WTC11 (cell line): ENCODE measurements around the gene PMF1. TPM values are rescaled to one million over a fixed set of nuclear protein-coding genes. Genes with fewer than 3 reads are reported as not detected.

ENCODE experiments used
- ATAC-seq: fragments of 200-7000 bp; cut with Tn5 transposase; 2 replicates; pipeline ENCODE4 v1.10.0; 2021; ENCODE audit warnings: mild to moderate bottlenecking, moderate library complexity
- CTCF ChIA-PET: fragments of 300-600 bp; sonication (Branson Sonifier 250); formaldehyde crosslinking; loops from one replicate; lab custom pipeline; 2021; ENCODE audit warnings: antibody characterized with exemption; lab: Charles Lee
- POLR2A ChIA-PET: fragments of 350-600 bp; sonication (Branson Sonifier 250); formaldehyde crosslinking; loops from one replicate; lab custom pipeline; 2021; ENCODE audit warnings: antibody characterized with exemption; lab: Charles Lee
- DNase-seq: peaks from one replicate; pipeline ENCODE4 v3.0.0; 2021; ENCODE audit warnings: low spot score
- H3K27ac Mint-ChIP-seq: 2 replicates; pipeline ENCODE4 v1.8.0; 2021; ENCODE audit warnings: mixed read lengths
- H3K27me3 Mint-ChIP-seq: 2 replicates; pipeline ENCODE4 v1.8.0; 2021; ENCODE audit warnings: low read depth, mild to moderate bottlenecking, moderate library complexity, mixed read lengths
- H3K36me3 Mint-ChIP-seq: 2 replicates; pipeline ENCODE4 v1.8.0; 2021; ENCODE audit warnings: mixed read lengths
- H3K4me1 Mint-ChIP-seq: 2 replicates; pipeline ENCODE4 v1.8.0; 2022; ENCODE audit warnings: mixed read lengths
- H3K4me3 Mint-ChIP-seq: 2 replicates; pipeline ENCODE4 v1.8.0; 2021; ENCODE audit warnings: mild to moderate bottlenecking, moderate library complexity, mixed read lengths
- H3K9me3 Mint-ChIP-seq: 2 replicates; pipeline ENCODE4 v1.8.0; 2021; ENCODE audit warnings: mixed read lengths
- ATF1 ChIP-seq: sonication (generic); formaldehyde crosslinking; IDR thresholded peaks from 2 replicates; pipeline ENCODE4 v1.8.1; 2023; ENCODE audit warnings: mild to moderate bottlenecking, moderate library complexity, missing genetic modification reagents
- CBFB ChIP-seq: sonication (generic); formaldehyde crosslinking; IDR thresholded peaks from 2 replicates; pipeline ENCODE4 v1.8.1; 2022; ENCODE audit warnings: mild to moderate bottlenecking, low read depth, missing genetic modification reagents
- CDX4 ChIP-seq: fragments of 250-450 bp; sonication (Bioruptor Pico); IDR thresholded peaks from 2 replicates; pipeline ENCODE4 v1.9.0; 2021; ENCODE audit warnings: moderate library complexity, mild to moderate bottlenecking, inconsistent platforms, borderline replicate concordance
- CREB1 ChIP-seq: sonication (generic); formaldehyde crosslinking; IDR thresholded peaks from 2 replicates; pipeline ENCODE4 v1.8.0; 2023; ENCODE audit warnings: mild to moderate bottlenecking, missing genetic modification reagents
- ERG ChIP-seq: fragments of 250-450 bp; sonication (Bioruptor Pico); IDR thresholded peaks from 2 replicates; pipeline ENCODE4 v1.8.0; 2021; ENCODE audit warnings: mild to moderate bottlenecking
- FOXP1 ChIP-seq: sonication (generic); formaldehyde crosslinking; IDR thresholded peaks from 2 replicates; pipeline ENCODE4 v1.8.0; 2022; ENCODE audit warnings: missing genetic modification reagents, mild to moderate bottlenecking, moderate library complexity, borderline replicate concordance
- JAZF1 ChIP-seq: fragments of 250-450 bp; sonication (Bioruptor Pico); IDR thresholded peaks from 2 replicates; pipeline ENCODE4 v1.9.0; 2021; ENCODE audit warnings: moderate library complexity, mild to moderate bottlenecking, inconsistent platforms
- KAT7 ChIP-seq: sonication (generic); formaldehyde crosslinking; IDR thresholded peaks from 2 replicates; pipeline ENCODE4 v1.8.1; 2023; ENCODE audit warnings: missing genetic modification reagents, mild to moderate bottlenecking, borderline replicate concordance
- NR2C2 ChIP-seq: sonication (generic); formaldehyde crosslinking; IDR thresholded peaks from 2 replicates; pipeline ENCODE4 v1.8.0; 2022; ENCODE audit warnings: mild to moderate bottlenecking, missing genetic modification reagents
- OVOL2 ChIP-seq: fragments of 250-450 bp; sonication (Bioruptor Pico); IDR thresholded peaks from 2 replicates; pipeline ENCODE4 v1.9.0; 2021; ENCODE audit warnings: mild to moderate bottlenecking, borderline replicate concordance
- PRDM15 ChIP-seq: sonication (generic); formaldehyde crosslinking; IDR thresholded peaks from 2 replicates; pipeline ENCODE4 v1.8.0; 2022; ENCODE audit warnings: missing genetic modification reagents
- PREB ChIP-seq: sonication (generic); formaldehyde crosslinking; IDR thresholded peaks from 2 replicates; pipeline ENCODE4 v1.8.1; 2022; ENCODE audit warnings: mild to moderate bottlenecking, missing genetic modification reagents, moderate library complexity, borderline replicate concordance
- SOX15 ChIP-seq: fragments of 250-450 bp; sonication (Bioruptor Pico); IDR thresholded peaks from 2 replicates; pipeline ENCODE4 v1.9.0; 2021; ENCODE audit warnings: mild to moderate bottlenecking
- SP1 ChIP-seq: sonication (generic); formaldehyde crosslinking; conservative IDR thresholded peaks from 2 replicates; pipeline ENCODE4 v1.8.1; 2022; ENCODE audit warnings: missing genetic modification reagents
- TCF7 ChIP-seq: sonication (generic); formaldehyde crosslinking; IDR thresholded peaks from 2 replicates; pipeline ENCODE4 v1.8.0; 2022; ENCODE audit warnings: mild to moderate bottlenecking, low read depth, missing genetic modification reagents, moderate library complexity
- TEAD4 ChIP-seq: sonication (generic); formaldehyde crosslinking; IDR thresholded peaks from 2 replicates; pipeline ENCODE4 v1.8.0; 2022; ENCODE audit warnings: mild to moderate bottlenecking, missing genetic modification reagents
- USF2 ChIP-seq: sonication (generic); formaldehyde crosslinking; IDR thresholded peaks from 2 replicates; pipeline ENCODE4 v1.8.1; 2023; ENCODE audit warnings: mild to moderate bottlenecking, missing genetic modification reagents, moderate library complexity
- ZMAT4 ChIP-seq: fragments of 250-450 bp; sonication (Bioruptor Pico); IDR thresholded peaks from 2 replicates; pipeline ENCODE4 v1.9.0; 2021; ENCODE audit warnings: mild to moderate bottlenecking
- ZNF138 ChIP-seq: sonication (generic); formaldehyde crosslinking; conservative IDR thresholded peaks from 2 replicates; pipeline ENCODE4 v1.8.1; 2022; ENCODE audit warnings: mild to moderate bottlenecking, moderate library complexity, missing genetic modification reagents
- ZNF232 ChIP-seq: sonication (generic); formaldehyde crosslinking; IDR thresholded peaks from 2 replicates; pipeline ENCODE4 v1.8.0; 2022; ENCODE audit warnings: mild to moderate bottlenecking, missing genetic modification reagents
- ZNF281 ChIP-seq: sonication (generic); formaldehyde crosslinking; IDR thresholded peaks from 2 replicates; pipeline ENCODE4 v1.8.0; 2023; ENCODE audit warnings: mild to moderate bottlenecking, missing genetic modification reagents
- ZNF671 ChIP-seq: fragments of 250-450 bp; sonication (Bioruptor Pico); IDR thresholded peaks from 2 replicates; pipeline ENCODE4 v1.8.0; 2021; ENCODE audit warnings: mild to moderate bottlenecking
- total RNA-seq: library from RNA; stranded (reverse); gene quantifications from 3 replicates; pipeline ENCODE4 v1.2.3, GENCODE V29; 2021

The PMF1 gene
- total RNA-seq, 1 experiment from 2014 or later: 129 TPM

- TF ChIP-seq ZNF671 (CRISPR knock-in tag) (no peak), JAZF1 (CRISPR knock-in tag) (no peak), OVOL2 (CRISPR knock-in tag) (no peak), SOX15 (CRISPR knock-in tag) (no peak)
- Mint-ChIP-seq H3K9me3 (no peaks in the 10 kb centered on the region), H3K36me3 (no peaks in the 10 kb centered on the region), H3K4me1 (peaks cover 24% of the 10 kb centered on the region), H3K4me3 (peak within 1 kb of the TSS; percentile 97), H3K27me3 (no peaks in the 10 kb centered on the region), H3K27ac (peak within 1 kb of the TSS; percentile 97)
- DNase-seq (no peak), ATAC-seq (no peak)
- CTCF ChIA-PET: interaction anchor here (1.3 to 2.3 kb wide), 6 partner anchors 36 to 346 kb away, joined by 3 to 9 read pairs (median 5); no protein-coding TSS in a partner anchor
- POLR2A ChIA-PET: interaction anchor here (2.0 kb wide), 1 partner anchor 53 kb away, joined by 10 read pairs; the partner anchor contains the start of genes CCT3 and TSACC
Measured at GRCh38 chr1:156284112-156284511, 71.3 kb downstream of the PMF1 start, which contains the start of gene TMEM79. TSS of gene TMEM79 (plus strand) at chr1:156284325. CDS start at chr1:156285227, 902 bp downstream.

GRCh38 chr1:156284757-156285156 lies 72.0 kb downstream of the PMF1 start:
- POLR2A ChIA-PET: no interaction called here
- ATAC-seq: no peak
- H3K27me3 Mint-ChIP-seq: no peaks in the 10 kb centered on the region
- TF ChIP-seq USF2 (CRISPR knock-in tag) (no peak), CDX4 (CRISPR knock-in tag) (no peak), ERG (CRISPR knock-in tag) (no peak), CREB1 (CRISPR knock-in tag) (no peak), TCF7 (CRISPR knock-in tag) (no peak), ZNF281 (CRISPR knock-in tag) (no peak), PREB (CRISPR knock-in tag) (no peak), ZMAT4 (CRISPR knock-in tag) (no peak), ZNF232 (CRISPR knock-in tag) (no peak), PRDM15 (CRISPR knock-in tag) (no peak), NR2C2 (no peak), TEAD4 (CRISPR knock-in tag) (no peak), ZNF138 (CRISPR knock-in tag) (no peak), SP1 (CRISPR knock-in tag) (no peak), ATF1 (no peak), FOXP1 (CRISPR knock-in tag) (no peak), KAT7 (CRISPR knock-in tag) (no peak), ZNF671 (CRISPR knock-in tag) (no peak), CBFB (CRISPR knock-in tag) (no peak)
- CTCF ChIA-PET: no interaction called here
- no peak for DNase-seq
- no peak overlapping the region for H3K27ac Mint-ChIP-seq
- H3K4me1 Mint-ChIP-seq: peaks cover 24% of the 10 kb centered on the region
- no peaks in the 10 kb centered on the region for H3K36me3 Mint-ChIP-seq
- peak overlapping the region; percentile 97; the same call in 1 of the 2 replicates for H3K4me3 Mint-ChIP-seq
- H3K9me3 Mint-ChIP-seq: no peaks in the 10 kb centered on the region
